Mesothelial cell of epicardium (in vitro differentiated cells): ENCODE data around the gene CCDC40. TPM values are rescaled to one million over a fixed set of nuclear protein-coding genes. Genes with fewer than 3 reads are reported as not detected.

Experiments
- DNase-seq, 2 experiments: peaks; one replicate each; pipeline ENCODE4 v3.0.0; 2021; ENCODE audit warnings: low spot score in 2 of 2; ENCODE audit not compliant: unreplicated experiment in 2 of 2
- H3K27ac Mint-ChIP-seq: 2 replicates; pipeline ENCODE4 v1.8.0; 2021; ENCODE audit warnings: mixed read lengths
- H3K27me3 Mint-ChIP-seq: 2 replicates; pipeline ENCODE4 v1.8.0; 2021; ENCODE audit warnings: low read depth, mixed read lengths
- H3K36me3 Mint-ChIP-seq: 2 replicates; pipeline ENCODE4 v1.8.0; 2021; ENCODE audit warnings: mixed read lengths
- H3K4me1 Mint-ChIP-seq: 2 replicates; pipeline ENCODE4 v1.8.0; 2021; ENCODE audit warnings: mixed read lengths
- H3K4me3 Mint-ChIP-seq: 2 replicates; pipeline ENCODE4 v1.8.0; 2021; ENCODE audit warnings: mild to moderate bottlenecking, moderate library complexity, mixed read lengths
- H3K9me3 Mint-ChIP-seq: 2 replicates; pipeline ENCODE4 v1.8.0; 2021; ENCODE audit warnings: mixed read lengths
- total RNA-seq: library from RNA; stranded (reverse); gene quantifications from 3 replicates; pipeline ENCODE4 v1.2.1, GENCODE V29; 2021
- TF ChIP-seq, protein P1 (sequence below): fragments of 200-600 bp; sonication (generic); IDR thresholded peaks from one replicate; pipeline ENCODE4 v1.5.0; 2021; ENCODE audit warnings: antibody characterized with exemption; ENCODE audit not compliant: unreplicated experiment

Gene CCDC40
- total RNA-seq, 1 donor from 2014 or later: 23.5 TPM

DNA sequence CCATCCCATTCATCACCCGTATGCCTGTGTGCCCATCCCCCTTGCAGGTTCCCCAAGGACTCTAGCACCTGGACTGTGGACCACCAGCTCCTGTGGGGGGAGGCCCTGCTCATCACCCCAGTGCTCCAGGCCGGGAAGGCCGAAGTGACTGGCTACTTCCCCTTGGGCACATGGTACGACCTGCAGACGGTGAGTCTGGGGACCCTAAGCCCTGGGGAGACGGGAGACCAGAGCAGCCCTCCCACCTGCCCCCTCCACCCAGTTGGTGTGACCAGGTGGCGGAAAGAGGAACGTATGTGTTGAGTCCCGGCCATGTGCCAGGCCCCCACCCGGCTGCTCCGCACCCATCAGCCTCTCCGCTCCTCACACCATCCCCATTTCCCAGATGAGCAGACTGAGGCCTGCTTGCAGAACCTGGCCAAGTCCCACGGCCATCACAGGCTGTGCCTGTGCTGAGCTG is 80.5 kb downstream of the CCDC40 start:
- no peaks in the 10 kb centered on the region for H3K4me1 Mint-ChIP-seq
- H3K4me3 Mint-ChIP-seq: no peak overlapping the region

DNA sequence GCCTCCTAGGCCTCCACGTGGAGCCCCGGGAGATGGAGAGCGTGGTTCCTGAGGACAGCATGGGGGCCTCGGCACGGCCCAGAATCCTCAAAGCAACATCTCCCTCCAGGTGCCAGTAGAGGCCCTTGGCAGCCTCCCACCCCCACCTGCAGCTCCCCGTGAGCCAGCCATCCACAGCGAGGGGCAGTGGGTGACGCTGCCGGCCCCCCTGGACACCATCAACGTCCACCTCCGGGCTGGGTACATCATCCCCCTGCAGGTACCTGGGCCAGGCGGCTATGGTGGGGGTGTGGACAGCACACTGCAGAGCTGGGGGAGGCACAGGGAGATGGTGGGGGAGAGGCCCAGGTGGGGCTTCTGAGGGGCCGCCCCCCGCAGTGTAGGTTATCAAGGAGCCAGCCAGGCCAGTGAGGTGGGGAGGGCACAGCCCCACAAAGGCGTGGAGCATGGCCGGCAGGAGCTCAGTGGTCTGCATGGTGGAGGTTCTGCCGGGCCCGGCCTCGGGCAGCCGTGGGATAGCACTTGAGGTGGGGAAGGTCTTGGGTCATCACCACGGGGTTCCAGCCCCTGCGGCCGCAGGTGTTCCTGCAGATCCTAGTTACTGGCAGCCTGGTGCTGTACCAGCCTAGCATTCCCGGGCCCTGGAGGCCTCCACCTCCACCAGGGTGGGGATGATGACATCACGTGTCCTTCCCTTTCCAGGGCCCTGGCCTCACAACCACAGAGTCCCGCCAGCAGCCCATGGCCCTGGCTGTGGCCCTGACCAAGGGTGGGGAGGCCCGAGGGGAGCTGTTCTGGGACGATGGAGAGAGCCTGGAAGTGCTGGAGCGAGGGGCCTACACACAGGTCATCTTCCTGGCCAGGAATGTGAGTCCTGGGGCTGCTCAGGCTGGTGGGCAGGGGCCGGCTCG is 81.3 kb downstream of the CCDC40 start:
- Mint-ChIP-seq H3K36me3 (peaks cover 19% of the 10 kb centered on the region), H3K27ac (no peak overlapping the region), H3K27me3 (no peaks in the 10 kb centered on the region), H3K4me1 (no peaks in the 10 kb centered on the region), H3K9me3 (peaks cover 14% of the 10 kb centered on the region), H3K4me3 (no peak overlapping the region)
- TF ChIP-seq, protein P1, sequence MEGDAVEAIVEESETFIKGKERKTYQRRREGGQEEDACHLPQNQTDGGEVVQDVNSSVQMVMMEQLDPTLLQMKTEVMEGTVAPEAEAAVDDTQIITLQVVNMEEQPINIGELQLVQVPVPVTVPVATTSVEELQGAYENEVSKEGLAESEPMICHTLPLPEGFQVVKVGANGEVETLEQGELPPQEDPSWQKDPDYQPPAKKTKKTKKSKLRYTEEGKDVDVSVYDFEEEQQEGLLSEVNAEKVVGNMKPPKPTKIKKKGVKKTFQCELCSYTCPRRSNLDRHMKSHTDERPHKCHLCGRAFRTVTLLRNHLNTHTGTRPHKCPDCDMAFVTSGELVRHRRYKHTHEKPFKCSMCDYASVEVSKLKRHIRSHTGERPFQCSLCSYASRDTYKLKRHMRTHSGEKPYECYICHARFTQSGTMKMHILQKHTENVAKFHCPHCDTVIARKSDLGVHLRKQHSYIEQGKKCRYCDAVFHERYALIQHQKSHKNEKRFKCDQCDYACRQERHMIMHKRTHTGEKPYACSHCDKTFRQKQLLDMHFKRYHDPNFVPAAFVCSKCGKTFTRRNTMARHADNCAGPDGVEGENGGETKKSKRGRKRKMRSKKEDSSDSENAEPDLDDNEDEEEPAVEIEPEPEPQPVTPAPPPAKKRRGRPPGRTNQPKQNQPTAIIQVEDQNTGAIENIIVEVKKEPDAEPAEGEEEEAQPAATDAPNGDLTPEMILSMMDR: no peak
- DNase-seq: peak in 1 of 2 experiments; percentile 21

More for the DNA sequence above, 80.5 kb downstream of the CCDC40 start:
- peak in 1 of 2 experiments; percentile 28 for DNase-seq
- no peak overlapping the region for H3K27ac Mint-ChIP-seq
- peaks cover 19% of the 10 kb centered on the region for H3K36me3 Mint-ChIP-seq
- peaks cover 14% of the 10 kb centered on the region for H3K9me3 Mint-ChIP-seq
- no peaks in the 10 kb centered on the region for H3K27me3 Mint-ChIP-seq
- TF ChIP-seq, protein P1: no peak

GRCh38 chr17:80118601-80119270 is 82.3 kb downstream of the CCDC40 start:
- Mint-ChIP-seq H3K4me3 (no peak overlapping the region), H3K36me3 (peaks cover 19% of the 10 kb centered on the region), H3K27ac (no peak overlapping the region), H3K4me1 (no peaks in the 10 kb centered on the region), H3K27me3 (no peaks in the 10 kb centered on the region), H3K9me3 (peaks cover 14% of the 10 kb centered on the region)
- TF ChIP-seq, protein P1: no peak
- no peak for DNase-seq

- TF ChIP-seq, protein P1: no peak
- no peaks in the 10 kb centered on the region for H3K27me3 Mint-ChIP-seq
- H3K36me3 Mint-ChIP-seq: peaks cover 14% of the 10 kb centered on the region
- peak in 1 of 2 experiments; percentile 28 for DNase-seq
- no peak overlapping the region for H3K27ac Mint-ChIP-seq
- peaks cover 4% of the 10 kb centered on the region for H3K4me1 Mint-ChIP-seq
- no peak overlapping the region for H3K4me3 Mint-ChIP-seq
- H3K9me3 Mint-ChIP-seq: peaks cover 14% of the 10 kb centered on the region
Measured at GRCh38 chr17:80119271-80119791, 82.9 kb downstream of the CCDC40 start.

GRCh38 chr17:80119839-80120238 is 83.4 kb downstream of the CCDC40 start:
- H3K4me1 Mint-ChIP-seq: peaks cover 9% of the 10 kb centered on the region
- H3K9me3 Mint-ChIP-seq: peaks cover 9% of the 10 kb centered on the region
- no peak overlapping the region for H3K4me3 Mint-ChIP-seq
- DNase-seq: peak in 1 of 2 experiments; percentile 22
- no peaks in the 10 kb centered on the region for H3K27me3 Mint-ChIP-seq
- no peak overlapping the region for H3K27ac Mint-ChIP-seq
- peaks cover 9% of the 10 kb centered on the region for H3K36me3 Mint-ChIP-seq
- TF ChIP-seq, protein P1: no peak
